HG02840 (cell line): Measurements from ENCODE around the gene RPTOR.
"Not testable (repeated sequence)": the region's sequence is repeated elsewhere in the genome, so short reads cannot be mapped to it uniquely, and the experiment has no call there.

ENCODE experiments used
- ATAC-seq: cut with Tn5 transposase; IDR thresholded peaks from one replicate; pipeline ENCODE4 v1.9.1; 2021; ENCODE audit warnings: mild to moderate bottlenecking, moderate library complexity, moderate number of reproducible peaks; ENCODE audit not compliant: unreplicated experiment, low FRiP score

Gene RPTOR

GRCh38 chr17:80751946-80752581 is 207.4 kb downstream of the RPTOR start:
- ATAC-seq, result no peak

- no peak for ATAC-seq
These were observed 209.2 kb downstream of the RPTOR start for GRCh38 chr17:80753685-80754345.

GRCh38 chr17:80754846-80755245 is 210.2 kb downstream of the RPTOR start:
- no peak for ATAC-seq

- ATAC-seq, result no peak
These were observed 211.2 kb downstream of the RPTOR start for GRCh38 chr17:80755650-80756405.

GRCh38 chr17:80758481-80759376 is 214.1 kb downstream of the RPTOR start:
- no peak for ATAC-seq

GRCh38 chr17:80759377-80759673 is 214.7 kb downstream of the RPTOR start:
- no peak for ATAC-seq

GRCh38 chr17:80760511-80760911 is 215.9 kb downstream of the RPTOR start:
- no peak for ATAC-seq

- ATAC-seq, result no peak
These were observed 216.7 kb downstream of the RPTOR start for GRCh38 chr17:80761110-80761871.

GRCh38 chr17:80762076-80762475 is 217.4 kb downstream of the RPTOR start:
- no peak for ATAC-seq

GRCh38 chr17:80763293-80763867 is 218.7 kb downstream of the RPTOR start:
- no peak for ATAC-seq

- not testable (repeated sequence) for ATAC-seq
These were observed 220.0 kb downstream of the RPTOR start for GRCh38 chr17:80764627-80765145.

- no peak for ATAC-seq
These were observed 220.8 kb downstream of the RPTOR start for GRCh38 chr17:80765241-80765961.

- no peak for ATAC-seq
These were observed 221.7 kb downstream of the RPTOR start for GRCh38 chr17:80766290-80766855.

GRCh38 chr17:80768389-80768788 is 223.8 kb downstream of the RPTOR start:
- ATAC-seq, result no peak

GRCh38 chr17:80768936-80769335 is 224.3 kb downstream of the RPTOR start:
- no peak for ATAC-seq

GRCh38 chr17:80769516-80769915 is 224.9 kb downstream of the RPTOR start:
- ATAC-seq, result no peak

GRCh38 chr17:80769936-80770625 is 225.4 kb downstream of the RPTOR start:
- ATAC-seq, result no peak
